Measurements from ENCODE around the gene BZW1.

- TF ChIP-seq CTCF (IDR thresholded peaks at IDR 0.05; ENCODE audit: low read depth, low read length) (no peak), MAX (IDR thresholded peaks at IDR 0.05; ENCODE audit: low read depth, low read length) (no peak), MYC (IDR thresholded peaks at IDR 0.05; ENCODE audit: low read depth, low read length) (no peak)
These were observed 17.5 kb downstream of the BZW1 start for GRCh38 chr2:200829258-200829655.

Data from NB4 (cell line).